Erythroblast (primary cell): Measurements from ENCODE around the gene ARID3B.

ENCODE experiments used
- GATA1 ChIP-seq: IDR thresholded peaks from 2 replicates; pipeline ENCODE4 v1.6.1; 2011; ENCODE audit warnings: low read depth, mild to moderate bottlenecking, control low read depth, low read length, moderate library complexity
- POLR2A ChIP-seq: IDR thresholded peaks from 2 replicates; pipeline ENCODE4 v1.6.1; 2011; ENCODE audit warnings: mild to moderate bottlenecking, low read length

DNA sequence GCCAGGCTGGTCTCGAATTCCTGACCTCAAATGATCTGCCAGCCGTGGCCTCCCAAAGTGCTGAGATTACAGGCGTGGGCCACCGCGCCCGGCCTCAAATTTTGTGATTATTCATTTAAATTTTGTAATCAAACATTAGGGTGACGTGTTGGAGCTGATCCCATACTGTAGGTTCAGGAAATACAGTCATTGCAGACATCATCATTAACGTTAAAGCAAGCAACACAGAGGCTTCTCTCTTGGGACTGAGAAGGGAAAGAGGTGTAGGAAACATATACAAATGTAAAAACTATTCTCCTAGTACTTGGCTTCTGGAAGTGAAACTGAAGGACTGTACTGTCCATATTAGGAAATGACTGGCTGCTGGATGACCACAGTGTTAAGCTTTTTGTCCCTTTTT, 11.1 kb upstream of the ARID3B start:
- TF ChIP-seq POLR2A (no peak), GATA1 (no peak)
